Ovary (tissue), 9 donors: ENCODE measurements around the gene ARHGAP22. TPM values are rescaled to one million over a fixed set of nuclear protein-coding genes. Genes with fewer than 3 reads are reported as not detected.

Source experiments
- DNase-seq, 5 donors: peaks; one replicate each; pipeline ENCODE4 v3.0.0-alpha.2; 2019 to 2020
- H3K27ac ChIP-seq, 2 donors: fragments of 200-600 bp; one replicate each; pipeline versions ENCODE4 v1.5.1 to v1.8.0; 2019 to 2022
- H3K27me3 ChIP-seq: fragments of 200-600 bp; one replicate; pipeline ENCODE4 v1.8.0; 2022
- H3K36me3 ChIP-seq: fragments of 200-600 bp; sonication (generic); one replicate; pipeline ENCODE4 v1.5.1; 2019
- H3K4me1 ChIP-seq: one replicate; pipeline ENCODE4 v1.8.1; 2013; ENCODE audit warnings: mild to moderate bottlenecking, moderate library complexity; ENCODE audit not compliant: insufficient read depth
- H3K4me3 ChIP-seq: fragments of 200-600 bp; sonication (generic); one replicate; pipeline ENCODE4 v1.5.1; 2017
- H3K9me3 ChIP-seq, 2 donors: fragments of 200-600 bp in 1 of 2; sonication (generic) in 1 of 2; one replicate each; pipeline versions ENCODE4 v1.5.1 to v1.8.1; 2013 to 2019; ENCODE audit warnings: mild to moderate bottlenecking in 1 of 2, moderate library complexity in 1 of 2
- CTCF ChIP-seq, 3 donors: fragments of 450-650 bp in 2 of 3; fragments of 200-600 bp in 1 of 3; IDR thresholded peaks; one replicate each; pipeline versions ENCODE4 v1.5.1 to v1.8.0; 2016 to 2022; ENCODE audit warnings: antibody characterized with exemption in 3 of 3, mild to moderate bottlenecking in 1 of 3
- EP300 ChIP-seq: sonication (generic); formaldehyde crosslinking; IDR thresholded peaks from one replicate; pipeline ENCODE4 v1.6.1; 2017; ENCODE audit warnings: antibody characterized with exemption
- POLR2A ChIP-seq: fragments of 450-650 bp; IDR thresholded peaks from one replicate; pipeline ENCODE4 v1.6.1; 2017; ENCODE audit warnings: antibody characterized with exemption, mild to moderate bottlenecking, moderate library complexity
- WGBS, 3 donors: extraction: QIAGEN DNeasy Blood & Tissue Kit in 1 of 3; methylation state at CpG; one replicate each; pipeline versions ENCODE4 v1.1.5 to v1.1.7; 2013 to 2017; 5-methylcytosine and 5-hydroxymethylcytosine counted together
- intact Hi-C, 4 donors: fragments of 100-400 bp; cut with DNase I; formaldehyde crosslinking; loops; one replicate each; pipeline versions ENCODE4 v1.11.0 to v1.15.1; 2022 to 2023
- polyA plus RNA-seq, 2 donors: library from polyadenylated mRNA; stranded (reverse); fragments of 200-250 nt in 1 of 2; fragments of 350-450 nt in 1 of 2; fragmentation: Illumina TruSeq in 1 of 2; extraction: RNeasy Lipid Tissue Mini Kit (QIAGEN cat#74804) in 1 of 2; gene quantifications; one replicate each; pipeline ENCODE4 v1.2.3, GENCODE V29; 2013 to 2014
- total RNA-seq, 7 donors: library from RNA; depleted of rRNA in 2 of 7; stranded (reverse); fragments of >200 nt in 2 of 7; fragmentation: NEBNext Ultra II Directional in 3 of 7; extraction: Animal tissue kit (Norgen Biotek cat#: 25700) in 3 of 7; gene quantifications; one replicate each; pipeline versions ENCODE4 v1.1.0 to v1.2.4, GENCODE V29; 2016 to 2023
- donor health status: DM: no; HTN: no; CAD: no; lungs with moderate emphysema.
- donor health status: DM: no; HTN: no; CAD: no.
- donor health status: Bipolar disorder and iron deficiency.
- donor health status: DM: yes; HTN: yes; CAD: no.
- donor health status: DM: no; HTN: no; CAD: no.
- donor health status: DM: yes; HTN: yes; CAD: no.

ARHGAP22 gene
- total and polyA plus RNA-seq, 9 donors, result 3.9 to 14.3 (median 5.7) TPM

GRCh38 chr10:48523820-48524758 is 80.8 kb downstream of the ARHGAP22 start:
- peaks cover 5% of the 10 kb centered on the region for H3K4me1 ChIP-seq
- intact Hi-C loops, result no loop called here
- H3K4me3 ChIP-seq, result peak overlapping the region; percentile 41
- WGBS, 3 donors, result 5 to 19% (median 17%) methylated on average over 24 to 93 of the region's 93 CpGs
- no peaks in the 10 kb centered on the region for H3K27me3 ChIP-seq
- TF ChIP-seq CTCF (IDR thresholded peaks at IDR 0.05), result peak in 1 of 3 donors; percentile 49
- TF ChIP-seq EP300, result no peak
- TF ChIP-seq POLR2A, result no peak
- no peaks in the 10 kb centered on the region for H3K36me3 ChIP-seq
- peak overlapping the region in 1 of 2 donors; percentile 73 for H3K27ac ChIP-seq
- DNase-seq, result peak in 4 of 5 donors; percentile 37 to 72 (median 62)
- H3K9me3 ChIP-seq, result no peaks in the 10 kb centered on the region

GRCh38 chr10:48523212-48523819 is 81.6 kb downstream of the ARHGAP22 start:
- H3K27ac ChIP-seq, result peak overlapping the region in 1 of 2 donors; percentile 73
- 1 to 2% (median 1%) methylated on average over 30 to 47 of the region's 47 CpGs for WGBS, 3 donors
- peak; percentile 81 to 86 (median 83) for DNase-seq

GRCh38 chr10:48522011-48522765 is 82.7 kb downstream of the ARHGAP22 start:
- 73 to 88% (median 75%) methylated on average over 7 of the region's 7 CpGs for WGBS, 3 donors
- no peaks in the 10 kb centered on the region for H3K36me3 ChIP-seq
- no peaks in the 10 kb centered on the region for H3K9me3 ChIP-seq
- no peaks in the 10 kb centered on the region for H3K27me3 ChIP-seq
- intact Hi-C loops, result no loop called here
- DNase-seq, result no peak
- H3K4me3 ChIP-seq, result no peak overlapping the region
- TF ChIP-seq POLR2A (no peak), CTCF (IDR thresholded peaks at IDR 0.05) (no peak), EP300 (no peak)
- peaks cover 5% of the 10 kb centered on the region for H3K4me1 ChIP-seq
- H3K27ac ChIP-seq, result no peak overlapping the region

More at GRCh38 chr10:48523212-48523819, 81.6 kb downstream of the ARHGAP22 start:
- Histone ChIP-seq H3K4me3 (peak overlapping the region; percentile 41), H3K36me3 (no peaks in the 10 kb centered on the region), H3K4me1 (peaks cover 5% of the 10 kb centered on the region), H3K9me3 (no peaks in the 10 kb centered on the region), H3K27me3 (no peaks in the 10 kb centered on the region)
- TF ChIP-seq POLR2A (no peak), CTCF (IDR thresholded peaks at IDR 0.05) (no peak), EP300 (no peak)
- intact Hi-C loops, result no loop called here

GRCh38 chr10:48520594-48520993 is 84.3 kb downstream of the ARHGAP22 start:
- WGBS, 3 donors, result 87 to 97% (median 96%) methylated on average over 7 of the region's 7 CpGs
- Histone ChIP-seq H3K27me3 (no peaks in the 10 kb centered on the region), H3K27ac (no peak overlapping the region), H3K36me3 (no peaks in the 10 kb centered on the region), H3K9me3 (no peaks in the 10 kb centered on the region), H3K4me3 (no peak overlapping the region), H3K4me1 (peaks cover 3% of the 10 kb centered on the region)
- intact Hi-C loops, result no loop called here
- no peak for DNase-seq
- no peak for TF ChIP-seq CTCF (IDR thresholded peaks at IDR 0.05)
- no peak for TF ChIP-seq EP300
